IMR-90 (cell line): ENCODE results near the gene RILPL2. TPM values are rescaled to one million over a fixed set of nuclear protein-coding genes. Genes with fewer than 3 reads are reported as not detected.

Experiments
- ATAC-seq: fragments of 200-7000 bp; cut with Tn5 transposase; 2 replicates; pipeline ENCODE4 v1.9.1; 2020; ENCODE audit warnings: low read depth, mild to moderate bottlenecking, moderate library complexity
- BruUV-seq: library from RNA; stranded (reverse); fragments of 400-500 nt; replicated peaks from 2 replicates; lab custom pipeline; 2021; lab: Mats Ljungman, UMichigan
- CTCF ChIA-PET: fragments of 300-600 bp; formaldehyde crosslinking; extraction: SDS; loops from one replicate; lab custom pipeline; 2021; ENCODE audit warnings: antibody characterized with exemption; lab: Yijun Ruan, JAX
- POLR2A ChIA-PET: fragments of 300-600 bp; sonication (Branson Sonifier 250); formaldehyde crosslinking; loops from one replicate; lab custom pipeline; 2022; ENCODE audit warnings: antibody characterized with exemption; ENCODE audit not compliant: unreplicated experiment; lab: Charles Lee
- DNase-seq: peaks from one replicate; pipeline ENCODE4 v3.0.0; 2013
- H2AFZ ChIP-seq: replicated peaks from 2 replicates; pipeline ENCODE3; 2013; ENCODE audit warnings: low read length, mild to moderate bottlenecking; ENCODE audit not compliant: poor library complexity
- H2AK5ac ChIP-seq: 2 replicates; pipeline ENCODE4 v1.6.1; 2013; ENCODE audit warnings: low read depth, low read length, inconsistent platforms
- H2AK9ac ChIP-seq: replicated peaks from 2 replicates; pipeline ENCODE3; 2013; ENCODE audit warnings: mild to moderate bottlenecking, low read depth, low read length, moderate library complexity; ENCODE audit not compliant: poor library complexity
- H2BK120ac ChIP-seq: 2 replicates; pipeline ENCODE4 v1.6.1; 2013; ENCODE audit warnings: low read depth, low read length, inconsistent platforms
- H2BK15ac ChIP-seq: 3 replicates; pipeline ENCODE4 v1.6.1; 2013; ENCODE audit warnings: low read depth, low read length, inconsistent platforms
- H2BK20ac ChIP-seq: 2 replicates; pipeline ENCODE4 v1.6.1; 2013; ENCODE audit warnings: low read depth, mild to moderate bottlenecking, inconsistent platforms, low read length, moderate library complexity
- H2BK5ac ChIP-seq: 2 replicates; pipeline ENCODE4 v1.6.1; 2013; ENCODE audit warnings: mild to moderate bottlenecking, low read depth, low read length, inconsistent platforms; ENCODE audit not compliant: poor library complexity, severe bottlenecking
- H3K14ac ChIP-seq: replicated peaks from 2 replicates; pipeline ENCODE4 v1.6.1; 2013; ENCODE audit warnings: low read depth, low read length, inconsistent platforms
- H3K18ac ChIP-seq: 2 replicates; pipeline ENCODE4 v1.6.1; 2013; ENCODE audit warnings: low read depth, low read length, control low read depth
- H3K23ac ChIP-seq: 2 replicates; pipeline ENCODE4 v1.6.1; 2013; ENCODE audit warnings: low read depth, low read length, inconsistent platforms
- H3K27ac ChIP-seq: 2 replicates; pipeline ENCODE4 v1.5.1; 2013; ENCODE audit warnings: mild to moderate bottlenecking, control low read depth, low read length; ENCODE audit not compliant: insufficient read depth
- H3K27me3 ChIP-seq: 2 replicates; pipeline ENCODE4 v1.6.1; 2013; ENCODE audit warnings: low read length; ENCODE audit not compliant: control insufficient read depth, insufficient read depth
- H3K36me3 ChIP-seq: 2 replicates; pipeline ENCODE4 v1.6.1; 2013; ENCODE audit warnings: low read length, mixed read lengths; ENCODE audit not compliant: control insufficient read depth, insufficient read depth
- H3K4ac ChIP-seq: 2 replicates; pipeline ENCODE4 v1.6.1; 2013; ENCODE audit warnings: low read depth, low read length, inconsistent platforms
- H3K4me1 ChIP-seq: 2 replicates; pipeline ENCODE4 v1.6.1; 2013; ENCODE audit warnings: low read length, mixed read lengths; ENCODE audit not compliant: control insufficient read depth, insufficient read depth
- H3K4me2 ChIP-seq: 2 replicates; pipeline ENCODE4 v1.6.1; 2013; ENCODE audit warnings: low read depth, mild to moderate bottlenecking, control low read depth, low read length, moderate library complexity
- H3K4me3 ChIP-seq: 2 replicates; pipeline ENCODE4 v1.5.1; 2013; ENCODE audit warnings: low read depth, mild to moderate bottlenecking, control low read depth, low read length, moderate library complexity; ENCODE audit not compliant: insufficient read depth
- H3K56ac ChIP-seq: 2 replicates; pipeline ENCODE4 v1.6.1; 2013; ENCODE audit warnings: low read length, inconsistent platforms; ENCODE audit not compliant: insufficient read depth; ENCODE audit errors: extremely low read depth
- H3K79me1 ChIP-seq, 2 experiments: 2 replicates each; pipeline ENCODE4 v1.6.1; 2013; ENCODE audit warnings: low read length in 2 of 2, inconsistent platforms in 1 of 2, low read depth in 1 of 2
- H3K9ac ChIP-seq: 2 replicates; pipeline ENCODE4 v1.6.1; 2013; ENCODE audit warnings: low read depth, low read length, control low read depth
- H3K9me1 ChIP-seq: 2 replicates; pipeline ENCODE4 v1.6.1; 2013; ENCODE audit warnings: low read length, inconsistent platforms; ENCODE audit not compliant: insufficient read depth
- H3K9me3 ChIP-seq: 2 replicates; pipeline ENCODE4 v1.6.1; 2013; ENCODE audit warnings: low read length; ENCODE audit not compliant: control insufficient read depth, insufficient read depth
- H4K20me1 ChIP-seq: 2 replicates; pipeline ENCODE4 v1.6.1; 2013; ENCODE audit warnings: low read length, inconsistent platforms; ENCODE audit not compliant: insufficient read depth
- H4K5ac ChIP-seq: 2 replicates; pipeline ENCODE4 v1.6.1; 2013; ENCODE audit warnings: mild to moderate bottlenecking, low read depth, low read length, control low read depth
- H4K8ac ChIP-seq, 2 experiments: 2 replicates each; pipeline ENCODE4 v1.6.1; 2013; ENCODE audit warnings: low read depth in 2 of 2, low read length in 2 of 2, control low read depth in 1 of 2, inconsistent platforms in 1 of 2
- H4K91ac ChIP-seq: 2 replicates; pipeline ENCODE4 v1.6.1; 2013; ENCODE audit warnings: low read depth, low read length, inconsistent platforms; ENCODE audit not compliant: insufficient read depth
- BHLHE40 ChIP-seq: fragments of 150-350 bp; IDR thresholded peaks from 2 replicates; pipeline ENCODE4 v1.6.1; 2016; ENCODE audit warnings: mild to moderate bottlenecking, low read depth, low read length
- CEBPB ChIP-seq: IDR thresholded peaks from 2 replicates; pipeline ENCODE4 v1.6.1; 2012; ENCODE audit warnings: low read depth, low read length, improper control_type of control experiment
- CHD1 ChIP-seq: IDR thresholded peaks from 2 replicates; pipeline ENCODE4 v1.6.1; 2012; ENCODE audit warnings: low read depth, low read length, improper control_type of control experiment
- FOS ChIP-seq: fragments of 150-350 bp; IDR thresholded peaks from 2 replicates; pipeline ENCODE4 v1.6.1; 2016; ENCODE audit warnings: low read depth, low read length
- MXI1 ChIP-seq: IDR thresholded peaks from 2 replicates; pipeline ENCODE4 v1.6.1; 2012; ENCODE audit warnings: low read depth, mild to moderate bottlenecking, low read length, moderate library complexity, borderline replicate concordance
- NFE2L2 ChIP-seq: fragments of 150-350 bp; IDR thresholded peaks from 2 replicates; pipeline ENCODE4 v1.6.1; 2016; ENCODE audit warnings: low read depth, mild to moderate bottlenecking, low read length
- RAD21 ChIP-seq: IDR thresholded peaks from 2 replicates; pipeline ENCODE4 v1.6.1; 2012; ENCODE audit warnings: low read length, improper control_type of control experiment
- RCOR1 ChIP-seq: IDR thresholded peaks from 2 replicates; pipeline ENCODE4 v1.6.1; 2012; ENCODE audit warnings: mild to moderate bottlenecking, low read length, improper control_type of control experiment; ENCODE audit not compliant: insufficient replicate concordance
- WGBS, 2 experiments: methylation state at CpG; one replicate each; pipeline versions ENCODE4 v1.1.5 to v1.1.7; 2013; ENCODE audit warnings: missing lambda C conversion rate in 2 of 2; ENCODE audit not compliant: insufficient read length in 1 of 2; ENCODE audit errors: extremely low coverage in 2 of 2; 5-methylcytosine and 5-hydroxymethylcytosine counted together
- dilution Hi-C: fragments of 300-500 bp; cut with HindIII; formaldehyde crosslinking; loops from one replicate; pipeline ENCODE4 v1.14.3; 2018; ENCODE audit warnings: low sequenced_read_pairs; ENCODE audit not compliant: unreplicated experiment
- in situ Hi-C: fragments of 300-500 bp; cut with MboI; formaldehyde crosslinking; loops from 3 replicates; pipeline ENCODE4 v1.14.3; 2019; ENCODE audit warnings: low sequenced_read_pairs, inconsistent platforms, mixed read lengths
- intact Hi-C: fragments of 100-400 bp; cut with micrococcal nuclease; formaldehyde crosslinking; loops from 2 replicates; pipeline ENCODE4 v1.10.0; 2022
- polyA plus RNA-seq, 3 experiments: library from polyadenylated mRNA; depleted of rRNA; stranded (reverse); fragments of >200 nt; gene quantifications; 2 replicates each; pipeline ENCODE4 v1.2.3, GENCODE V29; 2012; ENCODE audit warnings: low replicate concordance in 1 of 3
- total RNA-seq: library from RNA; depleted of rRNA; stranded (reverse); fragments of >200 nt; gene quantifications from 2 replicates; pipeline ENCODE4 v1.2.3, GENCODE V29; 2012
- TF ChIP-seq, protein P1 (sequence below): fragments of 150-350 bp; IDR thresholded peaks from 2 replicates; pipeline ENCODE4 v1.6.1; 2017; ENCODE audit warnings: mild to moderate bottlenecking, antibody characterized with exemption, low read length, low read depth

Gene RILPL2
- total and polyA plus RNA-seq, 2 of the 4 experiments (the other 2 are of a cell fraction), result 1.8 to 2.2 TPM

GRCh38 chr12:123468786-123469185, 32.3 kb upstream of the RILPL2 start:
- dilution Hi-C loops, result no loop called here
- Histone ChIP-seq H3K18ac (no peak overlapping the region), H2BK5ac (no peak overlapping the region), H2AK5ac (no peak overlapping the region), H3K23ac (no peak overlapping the region), H2BK120ac (no peak overlapping the region), H3K56ac (no peak overlapping the region), H3K4me2 (no peak overlapping the region), H4K91ac (no peak overlapping the region), H3K14ac (no peak overlapping the region), H3K4me3 (no peak overlapping the region), H4K5ac (no peak overlapping the region), H3K9me1 (peaks cover 4% of the 10 kb centered on the region; the same call in 1 of the 2 replicates), H2BK15ac (no peak overlapping the region), H2BK20ac (no peak overlapping the region), H3K79me1 (peaks cover 27 to 60% of the 10 kb centered on the region in 2 experiments), H2AK9ac (no peak overlapping the region), H3K9me3 (no peaks in the 10 kb centered on the region), H3K36me3 (peaks cover 26% of the 10 kb centered on the region), H2AFZ (no peak overlapping the region), H3K9ac (no peak overlapping the region), H4K8ac (no peak overlapping the region), H3K27me3 (no peaks in the 10 kb centered on the region), H3K27ac (no peak overlapping the region), H3K4me1 (peaks cover 3% of the 10 kb centered on the region), H3K4ac (no peak overlapping the region), H4K20me1 (peaks cover 25% of the 10 kb centered on the region)
- no TSS peak for BruUV-seq
- CTCF ChIA-PET, result no interaction called here
- DNase-seq (no peak), ATAC-seq (no peak)
- in situ Hi-C loops, result no loop called here
- intact Hi-C loops, result no loop called here
- TF ChIP-seq NFE2L2, result no peak
- no peak for TF ChIP-seq CEBPB
- TF ChIP-seq, protein P1, sequence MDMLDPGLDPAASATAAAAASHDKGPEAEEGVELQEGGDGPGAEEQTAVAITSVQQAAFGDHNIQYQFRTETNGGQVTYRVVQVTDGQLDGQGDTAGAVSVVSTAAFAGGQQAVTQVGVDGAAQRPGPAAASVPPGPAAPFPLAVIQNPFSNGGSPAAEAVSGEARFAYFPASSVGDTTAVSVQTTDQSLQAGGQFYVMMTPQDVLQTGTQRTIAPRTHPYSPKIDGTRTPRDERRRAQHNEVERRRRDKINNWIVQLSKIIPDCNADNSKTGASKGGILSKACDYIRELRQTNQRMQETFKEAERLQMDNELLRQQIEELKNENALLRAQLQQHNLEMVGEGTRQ, result no peak
- no peak for TF ChIP-seq CHD1
- TF ChIP-seq RAD21, result no peak
- no peak for TF ChIP-seq RCOR1
- TF ChIP-seq BHLHE40, result no peak
- TF ChIP-seq FOS, result no peak
- TF ChIP-seq MXI1, result no peak
- POLR2A ChIA-PET, result no interaction called here
- 60% methylated on average over 1 of the region's 1 CpG; no CpG with 5 or more reads in 1 of the 2 experiments for WGBS, 2 experiments
